ENCODE measurements around the gene PRSS27. TPM values are rescaled to one million over a fixed set of nuclear protein-coding genes. Genes with fewer than 3 reads are reported as not detected.

Gene PRSS27
- total RNA-seq = 0.69 and 0.72 TPM in 2 replicates

GRCh38 chr16:2720064-2720457 lies at the start of gene PRSS27:
PRSS27 (minus strand) TSS chr16:2720224; CDS start chr16:2720160, 64 bp downstream.

GRCh38 chr16:2752035-2752849 lies 32.2 kb upstream of the PRSS27 start, which contains the start of gene SRRM2:
SRRM2 (plus strand) TSS chr16:2752638; CDS start chr16:2756365, 3,727 bp downstream.

GRCh38 chr16:2682209-2683021 lies 37.6 kb downstream of the PRSS27 start, which contains the start of gene KCTD5:
KCTD5 (plus strand) TSS chr16:2682523; CDS start chr16:2682549, 26 bp downstream.

Other genes starting within 250 kb of the PRSS27 start
- gene NTN3, start 248.9 kb downstream of the PRSS27 start, total RNA-seq = 0.85 and 1.3 TPM in 2 replicates
- gene TBC1D24, start 245.1 kb downstream of the PRSS27 start, total RNA-seq = 20.7 and 28.8 TPM in 2 replicates
- gene ATP6V0C, start 206.3 kb downstream of the PRSS27 start, total RNA-seq = 19.5 and 34.5 TPM in 2 replicates
- 35.8 and 73.4 TPM in 2 replicates for gene AMDHD2, start 199.9 kb downstream of the PRSS27 start, total RNA-seq
- not detected in 2 replicates for gene CEMP1, start 188.8 kb downstream of the PRSS27 start, total RNA-seq
- gene PDPK1, start 182.2 kb downstream of the PRSS27 start, total RNA-seq = 28.9 and 30.2 TPM in 2 replicates
- gene KCTD5, start 37.7 kb downstream of the PRSS27 start, total RNA-seq = 20.3 and 25.3 TPM in 2 replicates
- gene SRRM2, start 32.4 kb upstream of the PRSS27 start, total RNA-seq = 108 and 123 TPM in 2 replicates
- gene ELOB, start 57.1 kb upstream of the PRSS27 start, total RNA-seq = 186 and 207 TPM in 2 replicates
- not detected in 2 replicates for gene PRSS33, start 67.3 kb upstream of the PRSS27 start, total RNA-seq
- gene PRSS41, start 78.2 kb upstream of the PRSS27 start, total RNA-seq = not detected in 2 replicates
- 0.23 TPM in 1 of 2 replicates, not detected in the other for gene PRSS21, start 97.0 kb upstream of the PRSS27 start, total RNA-seq
- 0.13 TPM in 1 of 2 replicates, not detected in the other for gene ZG16B, start 110.1 kb upstream of the PRSS27 start, total RNA-seq
- not detected in 2 replicates for gene PRSS22, start 137.9 kb upstream of the PRSS27 start, total RNA-seq
- gene FLYWCH2, start 163.0 kb upstream of the PRSS27 start, total RNA-seq = 42.1 and 44.4 TPM in 2 replicates
- 36.4 and 89.1 TPM in 2 replicates for gene FLYWCH1, start 191.7 kb upstream of the PRSS27 start, total RNA-seq
- gene KREMEN2, start 244.1 kb upstream of the PRSS27 start, total RNA-seq = not detected in 2 replicates
- 3.3 and 3.4 TPM in 2 replicates for gene PAQR4, start 249.1 kb upstream of the PRSS27 start, total RNA-seq

All from smooth muscle cell of the pulmonary artery (primary cell).